IMR-90 (cell line): ENCODE data around the gene SLC35G6. TPM values are rescaled to one million over a fixed set of nuclear protein-coding genes. Genes with fewer than 3 reads are reported as not detected.

Source experiments
- ATAC-seq: fragments of 200-7000 bp; cut with Tn5 transposase; 2 replicates; pipeline ENCODE4 v1.9.1; 2020; ENCODE audit warnings: low read depth, mild to moderate bottlenecking, moderate library complexity
- BruUV-seq: library from RNA; stranded (reverse); fragments of 400-500 nt; replicated peaks from 2 replicates; lab custom pipeline; 2021; lab: Mats Ljungman, UMichigan
- CTCF ChIA-PET: fragments of 300-600 bp; formaldehyde crosslinking; extraction: SDS; loops from one replicate; lab custom pipeline; 2021; ENCODE audit warnings: antibody characterized with exemption; lab: Yijun Ruan, JAX
- POLR2A ChIA-PET: fragments of 300-600 bp; sonication (Branson Sonifier 250); formaldehyde crosslinking; loops from one replicate; lab custom pipeline; 2022; ENCODE audit warnings: antibody characterized with exemption; ENCODE audit not compliant: unreplicated experiment; lab: Charles Lee
- DNase-seq: peaks from one replicate; pipeline ENCODE4 v3.0.0; 2013
- H2AFZ ChIP-seq: replicated peaks from 2 replicates; pipeline ENCODE3; 2013; ENCODE audit warnings: low read length, mild to moderate bottlenecking; ENCODE audit not compliant: poor library complexity
- H2AK5ac ChIP-seq: 2 replicates; pipeline ENCODE4 v1.6.1; 2013; ENCODE audit warnings: low read depth, low read length, inconsistent platforms
- H2AK9ac ChIP-seq: replicated peaks from 2 replicates; pipeline ENCODE3; 2013; ENCODE audit warnings: mild to moderate bottlenecking, low read depth, low read length, moderate library complexity; ENCODE audit not compliant: poor library complexity
- H2BK120ac ChIP-seq: 2 replicates; pipeline ENCODE4 v1.6.1; 2013; ENCODE audit warnings: low read depth, low read length, inconsistent platforms
- H2BK15ac ChIP-seq: 3 replicates; pipeline ENCODE4 v1.6.1; 2013; ENCODE audit warnings: low read depth, low read length, inconsistent platforms
- H2BK20ac ChIP-seq: 2 replicates; pipeline ENCODE4 v1.6.1; 2013; ENCODE audit warnings: low read depth, mild to moderate bottlenecking, inconsistent platforms, low read length, moderate library complexity
- H2BK5ac ChIP-seq: 2 replicates; pipeline ENCODE4 v1.6.1; 2013; ENCODE audit warnings: mild to moderate bottlenecking, low read depth, low read length, inconsistent platforms; ENCODE audit not compliant: poor library complexity, severe bottlenecking
- H3K14ac ChIP-seq: replicated peaks from 2 replicates; pipeline ENCODE4 v1.6.1; 2013; ENCODE audit warnings: low read depth, low read length, inconsistent platforms
- H3K18ac ChIP-seq: 2 replicates; pipeline ENCODE4 v1.6.1; 2013; ENCODE audit warnings: low read depth, low read length, control low read depth
- H3K23ac ChIP-seq: 2 replicates; pipeline ENCODE4 v1.6.1; 2013; ENCODE audit warnings: low read depth, low read length, inconsistent platforms
- H3K27ac ChIP-seq: 2 replicates; pipeline ENCODE4 v1.5.1; 2013; ENCODE audit warnings: mild to moderate bottlenecking, control low read depth, low read length; ENCODE audit not compliant: insufficient read depth
- H3K27me3 ChIP-seq: 2 replicates; pipeline ENCODE4 v1.6.1; 2013; ENCODE audit warnings: low read length; ENCODE audit not compliant: control insufficient read depth, insufficient read depth
- H3K36me3 ChIP-seq: 2 replicates; pipeline ENCODE4 v1.6.1; 2013; ENCODE audit warnings: low read length, mixed read lengths; ENCODE audit not compliant: control insufficient read depth, insufficient read depth
- H3K4ac ChIP-seq: 2 replicates; pipeline ENCODE4 v1.6.1; 2013; ENCODE audit warnings: low read depth, low read length, inconsistent platforms
- H3K4me1 ChIP-seq: 2 replicates; pipeline ENCODE4 v1.6.1; 2013; ENCODE audit warnings: low read length, mixed read lengths; ENCODE audit not compliant: control insufficient read depth, insufficient read depth
- H3K4me2 ChIP-seq: 2 replicates; pipeline ENCODE4 v1.6.1; 2013; ENCODE audit warnings: low read depth, mild to moderate bottlenecking, control low read depth, low read length, moderate library complexity
- H3K4me3 ChIP-seq: 2 replicates; pipeline ENCODE4 v1.5.1; 2013; ENCODE audit warnings: low read depth, mild to moderate bottlenecking, control low read depth, low read length, moderate library complexity; ENCODE audit not compliant: insufficient read depth
- H3K56ac ChIP-seq: 2 replicates; pipeline ENCODE4 v1.6.1; 2013; ENCODE audit warnings: low read length, inconsistent platforms; ENCODE audit not compliant: insufficient read depth; ENCODE audit errors: extremely low read depth
- H3K79me1 ChIP-seq, 2 experiments: 2 replicates each; pipeline ENCODE4 v1.6.1; 2013; ENCODE audit warnings: low read length in 2 of 2, inconsistent platforms in 1 of 2, low read depth in 1 of 2
- H3K9ac ChIP-seq: 2 replicates; pipeline ENCODE4 v1.6.1; 2013; ENCODE audit warnings: low read depth, low read length, control low read depth
- H3K9me1 ChIP-seq: 2 replicates; pipeline ENCODE4 v1.6.1; 2013; ENCODE audit warnings: low read length, inconsistent platforms; ENCODE audit not compliant: insufficient read depth
- H3K9me3 ChIP-seq: 2 replicates; pipeline ENCODE4 v1.6.1; 2013; ENCODE audit warnings: low read length; ENCODE audit not compliant: control insufficient read depth, insufficient read depth
- H4K20me1 ChIP-seq: 2 replicates; pipeline ENCODE4 v1.6.1; 2013; ENCODE audit warnings: low read length, inconsistent platforms; ENCODE audit not compliant: insufficient read depth
- H4K5ac ChIP-seq: 2 replicates; pipeline ENCODE4 v1.6.1; 2013; ENCODE audit warnings: mild to moderate bottlenecking, low read depth, low read length, control low read depth
- H4K8ac ChIP-seq, 2 experiments: 2 replicates each; pipeline ENCODE4 v1.6.1; 2013; ENCODE audit warnings: low read depth in 2 of 2, low read length in 2 of 2, control low read depth in 1 of 2, inconsistent platforms in 1 of 2
- H4K91ac ChIP-seq: 2 replicates; pipeline ENCODE4 v1.6.1; 2013; ENCODE audit warnings: low read depth, low read length, inconsistent platforms; ENCODE audit not compliant: insufficient read depth
- CEBPB ChIP-seq: IDR thresholded peaks from 2 replicates; pipeline ENCODE4 v1.6.1; 2012; ENCODE audit warnings: low read depth, low read length, improper control_type of control experiment
- CTCF ChIP-seq: conservative IDR thresholded peaks from 2 replicates; pipeline ENCODE4 v1.5.1; 2012; ENCODE audit warnings: mild to moderate bottlenecking, low read depth, low read length, improper control_type of control experiment
- MAZ ChIP-seq: IDR thresholded peaks from 2 replicates; pipeline ENCODE4 v1.6.1; 2012; ENCODE audit warnings: low read depth, mild to moderate bottlenecking, low read length, improper control_type of control experiment, moderate library complexity, borderline replicate concordance
- SMC3 ChIP-seq: fragments of 150-350 bp; IDR thresholded peaks from 2 replicates; pipeline ENCODE4 v1.6.1; 2016; ENCODE audit warnings: low read depth, mild to moderate bottlenecking, antibody characterized with exemption, low read length, moderate library complexity
- USF2 ChIP-seq: fragments of 150-350 bp; IDR thresholded peaks from 2 replicates; pipeline ENCODE4 v1.6.1; 2017; ENCODE audit warnings: mild to moderate bottlenecking, antibody characterized with exemption, low read length, low read depth
- WGBS, 2 experiments: methylation state at CpG; one replicate each; pipeline versions ENCODE4 v1.1.5 to v1.1.7; 2013; ENCODE audit warnings: missing lambda C conversion rate in 2 of 2; ENCODE audit not compliant: insufficient read length in 1 of 2; ENCODE audit errors: extremely low coverage in 2 of 2; 5-methylcytosine and 5-hydroxymethylcytosine counted together
- dilution Hi-C: fragments of 300-500 bp; cut with HindIII; formaldehyde crosslinking; loops from one replicate; pipeline ENCODE4 v1.14.3; 2018; ENCODE audit warnings: low sequenced_read_pairs; ENCODE audit not compliant: unreplicated experiment
- in situ Hi-C: fragments of 300-500 bp; cut with MboI; formaldehyde crosslinking; loops from 3 replicates; pipeline ENCODE4 v1.14.3; 2019; ENCODE audit warnings: low sequenced_read_pairs, inconsistent platforms, mixed read lengths
- intact Hi-C: fragments of 100-400 bp; cut with micrococcal nuclease; formaldehyde crosslinking; loops from 2 replicates; pipeline ENCODE4 v1.10.0; 2022
- polyA plus RNA-seq, 3 experiments: library from polyadenylated mRNA; depleted of rRNA; stranded (reverse); fragments of >200 nt; gene quantifications; 2 replicates each; pipeline ENCODE4 v1.2.3, GENCODE V29; 2012; ENCODE audit warnings: low replicate concordance in 1 of 3
- total RNA-seq: library from RNA; depleted of rRNA; stranded (reverse); fragments of >200 nt; gene quantifications from 2 replicates; pipeline ENCODE4 v1.2.3, GENCODE V29; 2012

SLC35G6 gene
- total and polyA plus RNA-seq, 2 of the 4 experiments (the other 2 are of a cell fraction), result not detected

- TF ChIP-seq MAZ, result no peak
- no peak for TF ChIP-seq CEBPB
- peak; percentile 30 for TF ChIP-seq CTCF
- no peak for TF ChIP-seq SMC3
- no peak for TF ChIP-seq USF2
- no peak overlapping the region for H4K8ac ChIP-seq
- H4K20me1 ChIP-seq, result no peaks in the 10 kb centered on the region
- H2AK5ac ChIP-seq, result no peak overlapping the region
- no peak for ATAC-seq
- H3K4me2 ChIP-seq, result no peak overlapping the region
- H3K9me3 ChIP-seq, result peaks cover 7% of the 10 kb centered on the region; the same call in 1 of the 2 replicates
- H3K79me1 ChIP-seq, result no peaks in the 10 kb centered on the region
- intact Hi-C loops, result no loop called here
- no TSS peak for BruUV-seq
- H3K56ac ChIP-seq, result no peak overlapping the region
- H4K5ac ChIP-seq, result no peak overlapping the region
- POLR2A ChIA-PET, result no interaction called here
- in situ Hi-C loops, result no loop called here
- no peak overlapping the region for H2BK120ac ChIP-seq
- no peak overlapping the region for H3K18ac ChIP-seq
- 0 out of 2 replicates have a peak, but pooled peaks cover 1% of the 10 kb centered on the region for H3K36me3 ChIP-seq
- DNase-seq, result no peak
- H3K14ac ChIP-seq, result no peak overlapping the region
- CTCF ChIA-PET, result no interaction called here
- dilution Hi-C loops, result no loop called here
- H2AK9ac ChIP-seq, result no peak overlapping the region
- no peak overlapping the region for H3K9ac ChIP-seq
- no peaks in the 10 kb centered on the region for H3K27me3 ChIP-seq
- H2AFZ ChIP-seq, result no peak overlapping the region
- no peak overlapping the region for H2BK15ac ChIP-seq
- H2BK20ac ChIP-seq, result no peak overlapping the region
- WGBS, 2 experiments, result 17% methylated on average over 3 of the region's 10 CpGs; no CpG with 5 or more reads in 1 of the 2 experiments
- H4K91ac ChIP-seq, result no peak overlapping the region
- no peak overlapping the region for H3K4me3 ChIP-seq
- no peak overlapping the region for H3K23ac ChIP-seq
- H2BK5ac ChIP-seq, result no peak overlapping the region
- no peaks in the 10 kb centered on the region for H3K9me1 ChIP-seq
- no peaks in the 10 kb centered on the region for H3K4me1 ChIP-seq
- no peak overlapping the region for H3K4ac ChIP-seq
- H3K27ac ChIP-seq, result no peak overlapping the region
Observed at GRCh38 chr17:7523033-7523432, 41.8 kb downstream of the SLC35G6 start.
